ENCODE results near the gene MYLK2.

MYLK2 gene

DNA sequence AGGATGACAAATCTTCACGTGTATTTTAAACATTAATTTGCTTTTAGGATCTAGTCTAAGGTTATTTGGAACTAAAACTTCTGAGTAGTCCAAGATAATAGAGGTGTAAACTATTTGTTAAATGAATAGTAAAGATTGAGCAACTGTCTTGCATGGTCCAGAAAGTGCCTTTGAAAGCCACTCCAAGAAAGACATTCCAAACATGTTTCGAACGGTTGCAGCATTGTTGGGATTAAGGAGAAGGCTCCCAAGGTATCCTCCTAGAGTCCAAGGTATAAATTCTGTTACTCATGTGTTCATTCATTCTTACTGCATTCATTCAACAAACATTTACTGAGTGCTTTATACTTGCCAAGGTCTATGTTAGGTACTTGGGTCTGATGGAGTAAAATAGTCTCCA, 28.8 kb upstream of the MYLK2 start:
- peaks cover 3% of the 10 kb centered on the region for H4K20me1 ChIP-seq (ENCODE audit: insufficient read depth, low read length, poor library complexity, severe bottlenecking)
- no peak overlapping the region for H3K4me3 ChIP-seq (ENCODE audit: low read length, poor library complexity, severe bottlenecking)
- peaks cover 91% of the 10 kb centered on the region for H3K36me3 ChIP-seq (ENCODE audit: insufficient read depth, low read length)
- TF ChIP-seq, protein P1, sequence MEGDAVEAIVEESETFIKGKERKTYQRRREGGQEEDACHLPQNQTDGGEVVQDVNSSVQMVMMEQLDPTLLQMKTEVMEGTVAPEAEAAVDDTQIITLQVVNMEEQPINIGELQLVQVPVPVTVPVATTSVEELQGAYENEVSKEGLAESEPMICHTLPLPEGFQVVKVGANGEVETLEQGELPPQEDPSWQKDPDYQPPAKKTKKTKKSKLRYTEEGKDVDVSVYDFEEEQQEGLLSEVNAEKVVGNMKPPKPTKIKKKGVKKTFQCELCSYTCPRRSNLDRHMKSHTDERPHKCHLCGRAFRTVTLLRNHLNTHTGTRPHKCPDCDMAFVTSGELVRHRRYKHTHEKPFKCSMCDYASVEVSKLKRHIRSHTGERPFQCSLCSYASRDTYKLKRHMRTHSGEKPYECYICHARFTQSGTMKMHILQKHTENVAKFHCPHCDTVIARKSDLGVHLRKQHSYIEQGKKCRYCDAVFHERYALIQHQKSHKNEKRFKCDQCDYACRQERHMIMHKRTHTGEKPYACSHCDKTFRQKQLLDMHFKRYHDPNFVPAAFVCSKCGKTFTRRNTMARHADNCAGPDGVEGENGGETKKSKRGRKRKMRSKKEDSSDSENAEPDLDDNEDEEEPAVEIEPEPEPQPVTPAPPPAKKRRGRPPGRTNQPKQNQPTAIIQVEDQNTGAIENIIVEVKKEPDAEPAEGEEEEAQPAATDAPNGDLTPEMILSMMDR (conservative IDR thresholded peaks at IDR 0.05; ENCODE audit: low read length), result no peak
- no peak for TF ChIP-seq EZH2phosphoT487 (IDR thresholded peaks at IDR 0.05; ENCODE audit: borderline replicate concordance)
- H3K4me2 ChIP-seq (ENCODE audit: low read depth, low read length, poor library complexity, severe bottlenecking), result no peak overlapping the region
- no peaks in the 10 kb centered on the region for H3K79me2 ChIP-seq (ENCODE audit: insufficient read depth, low read length)
- H3K9ac ChIP-seq (ENCODE audit: low read depth, low read length, poor library complexity, severe bottlenecking), result no peak overlapping the region
- no peaks in the 10 kb centered on the region for H3K9me3 ChIP-seq (ENCODE audit: insufficient read depth, low read depth, low read length)
- H2AFZ ChIP-seq (ENCODE audit: low read length), result no peak overlapping the region
- no peaks in the 10 kb centered on the region for H3K27me3 ChIP-seq (ENCODE audit: insufficient read depth, low read length, poor library complexity, severe bottlenecking)
- no peaks in the 10 kb centered on the region for H3K9me2 ChIP-seq (replicated peaks; ENCODE audit: low read depth, low read length)
- H3K4me1 ChIP-seq (ENCODE audit: insufficient read depth, low read length, poor library complexity, severe bottlenecking), result no peaks in the 10 kb centered on the region
- no peaks in the 10 kb centered on the region for H3F3A ChIP-seq (ENCODE audit: low read depth)

DNA sequence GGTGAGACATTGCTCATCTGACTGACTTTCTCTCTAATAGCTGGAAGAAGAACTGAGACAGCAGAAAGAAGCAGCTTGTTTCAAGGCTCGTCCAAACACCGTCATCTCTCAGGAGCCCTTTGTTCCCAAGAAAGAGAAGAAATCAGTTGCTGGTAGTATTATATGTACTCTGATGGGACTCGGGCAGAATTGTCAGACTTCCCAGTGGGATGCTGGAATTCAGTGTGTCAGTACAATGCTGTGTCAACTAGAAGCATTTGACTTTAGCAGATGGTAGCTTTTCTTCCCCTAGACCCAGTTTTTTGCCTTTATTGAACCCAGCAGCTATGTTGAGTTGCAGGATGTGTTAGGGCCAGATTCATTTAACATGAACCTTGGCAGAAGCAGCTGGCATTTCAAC, 21.8 kb upstream of the MYLK2 start:
- Histone ChIP-seq H3K9me3 (ENCODE audit: insufficient read depth, low read depth, low read length) (no peaks in the 10 kb centered on the region), H3K36me3 (ENCODE audit: insufficient read depth, low read length) (peaks cover 94% of the 10 kb centered on the region), H3K9ac (ENCODE audit: low read depth, low read length, poor library complexity, severe bottlenecking) (no peak overlapping the region), H4K20me1 (ENCODE audit: insufficient read depth, low read length, poor library complexity, severe bottlenecking) (no peaks in the 10 kb centered on the region), H3K9me2 (replicated peaks; ENCODE audit: low read depth, low read length) (no peaks in the 10 kb centered on the region), H3K27me3 (ENCODE audit: insufficient read depth, low read length, poor library complexity, severe bottlenecking) (no peaks in the 10 kb centered on the region), H3K4me3 (ENCODE audit: low read length, poor library complexity, severe bottlenecking) (no peak overlapping the region), H2AFZ (ENCODE audit: low read length) (no peak overlapping the region), H3F3A (ENCODE audit: low read depth) (no peaks in the 10 kb centered on the region), H3K4me2 (ENCODE audit: low read depth, low read length, poor library complexity, severe bottlenecking) (no peak overlapping the region), H3K4me1 (ENCODE audit: insufficient read depth, low read length, poor library complexity, severe bottlenecking) (no peaks in the 10 kb centered on the region), H3K79me2 (ENCODE audit: insufficient read depth, low read length) (peaks cover 4% of the 10 kb centered on the region; the same call in 1 of the 2 replicates)
- TF ChIP-seq EZH2phosphoT487 (IDR thresholded peaks at IDR 0.05; ENCODE audit: borderline replicate concordance), result no peak
- TF ChIP-seq, protein P1 (conservative IDR thresholded peaks at IDR 0.05; ENCODE audit: low read length), result no peak

DNA sequence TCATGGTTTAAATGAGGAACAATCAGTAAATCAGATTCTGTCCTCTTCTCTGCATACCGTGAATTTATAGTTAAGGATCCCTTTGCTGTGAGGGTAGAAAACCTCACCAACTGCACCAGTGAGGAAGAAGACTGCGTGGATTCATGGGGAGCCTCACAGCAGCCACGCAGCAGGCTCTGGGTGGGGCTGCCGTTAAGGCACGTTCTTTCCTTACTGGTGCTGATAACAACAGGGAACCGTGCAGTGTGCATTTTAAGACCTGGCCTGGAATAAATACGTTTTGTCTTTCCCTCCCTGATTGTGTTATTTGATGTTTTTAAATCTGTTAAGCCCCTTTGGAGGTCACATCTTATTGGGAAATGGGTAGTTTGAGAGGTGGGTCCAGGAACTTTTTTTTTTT, 17.6 kb upstream of the MYLK2 start:
- peaks cover 94% of the 10 kb centered on the region for H3K36me3 ChIP-seq (ENCODE audit: insufficient read depth, low read length)

More for the DNA sequence above, 17.6 kb upstream of the MYLK2 start:
- no peak overlapping the region for H3K4me2 ChIP-seq (ENCODE audit: low read depth, low read length, poor library complexity, severe bottlenecking)
- no peak overlapping the region for H3K9ac ChIP-seq (ENCODE audit: low read depth, low read length, poor library complexity, severe bottlenecking)
- H3K4me3 ChIP-seq (ENCODE audit: low read length, poor library complexity, severe bottlenecking), result no peak overlapping the region
- H3K9me2 ChIP-seq (replicated peaks; ENCODE audit: low read depth, low read length), result no peaks in the 10 kb centered on the region
- no peaks in the 10 kb centered on the region for H4K20me1 ChIP-seq (ENCODE audit: insufficient read depth, low read length, poor library complexity, severe bottlenecking)
- no peaks in the 10 kb centered on the region for H3K79me2 ChIP-seq (ENCODE audit: insufficient read depth, low read length)
- no peaks in the 10 kb centered on the region for H3K9me3 ChIP-seq (ENCODE audit: insufficient read depth, low read depth, low read length)
- TF ChIP-seq EZH2phosphoT487 (IDR thresholded peaks at IDR 0.05; ENCODE audit: borderline replicate concordance), result no peak
- TF ChIP-seq, protein P1 (conservative IDR thresholded peaks at IDR 0.05; ENCODE audit: low read length), result no peak
- H3K4me1 ChIP-seq (ENCODE audit: insufficient read depth, low read length, poor library complexity, severe bottlenecking), result peaks cover 9% of the 10 kb centered on the region
- no peak overlapping the region for H2AFZ ChIP-seq (ENCODE audit: low read length)
- H3K27me3 ChIP-seq (ENCODE audit: insufficient read depth, low read length, poor library complexity, severe bottlenecking), result no peaks in the 10 kb centered on the region
- H3F3A ChIP-seq (ENCODE audit: low read depth), result peaks cover 5% of the 10 kb centered on the region; the same call in 1 of the 2 replicates
